Activated CD8-positive, alpha-beta memory T cell treated with anti-CD3 and anti-CD28 coated beads, Interleukin-2, amount 10 ng/mL, durations not matched to agents 7 days and 5 days (primary cell): ENCODE data around the gene CBX2. TPM values are rescaled to one million over a fixed set of nuclear protein-coding genes. Genes with fewer than 3 reads are reported as not detected.
"Not testable (repeated sequence)": the region's sequence is repeated elsewhere in the genome, so short reads cannot be mapped to it uniquely, and the experiment has no call there.

ENCODE experiments used
- ATAC-seq: fragments of 150-1000 bp; cut with Tn5 transposase; one replicate; pipeline ENCODE4 v1.10.0; 2021; ENCODE audit warnings: moderate library complexity
- CTCF ChIA-PET: fragments of 350-600 bp; sonication (Branson Sonifier 250); formaldehyde crosslinking; loops from one replicate; lab custom pipeline; 2021; ENCODE audit warnings: antibody characterized with exemption; lab: Charles Lee
- DNase-seq: peaks from one replicate; pipeline ENCODE4 v3.0.0-alpha.2; 2020
- H3K27ac Mint-ChIP-seq: one replicate; pipeline ENCODE4 v1.8.0; 2021; ENCODE audit warnings: mild to moderate bottlenecking, mixed read lengths
- H3K27me3 Mint-ChIP-seq: one replicate; pipeline ENCODE4 v1.8.0; 2021; ENCODE audit warnings: mixed read lengths
- H3K36me3 Mint-ChIP-seq: one replicate; pipeline ENCODE4 v1.8.0; 2021; ENCODE audit warnings: mild to moderate bottlenecking, mixed read lengths
- H3K4me1 Mint-ChIP-seq: one replicate; pipeline ENCODE4 v1.8.0; 2021; ENCODE audit warnings: mixed read lengths
- H3K4me3 Mint-ChIP-seq: one replicate; pipeline ENCODE4 v1.8.0; 2021; ENCODE audit warnings: mild to moderate bottlenecking, moderate library complexity, mixed read lengths
- H3K9me3 Mint-ChIP-seq: one replicate; pipeline ENCODE4 v1.8.0; 2022; ENCODE audit warnings: low read depth, mixed read lengths
- total RNA-seq, 2 experiments: library from RNA; stranded (reverse); gene quantifications; one replicate each; pipeline ENCODE4 v1.2.3, GENCODE V29; 2021

The CBX2 gene
- total RNA-seq, 2 experiments from 2014 or later, result 5.3 to 6.8 TPM

GRCh38 chr17:79747508-79748294, 30.2 kb upstream of the CBX2 start:
- H3K27ac Mint-ChIP-seq, result no peak overlapping the region
- H3K4me3 Mint-ChIP-seq, result no peak overlapping the region

GRCh38 chr17:79748295-79749099, 29.5 kb upstream of the CBX2 start:
- H3K36me3 Mint-ChIP-seq, result no peaks in the 10 kb centered on the region
- H3K4me1 Mint-ChIP-seq, result peaks cover 5% of the 10 kb centered on the region
- no peak overlapping the region for H3K4me3 Mint-ChIP-seq
- no peaks in the 10 kb centered on the region for H3K9me3 Mint-ChIP-seq
- H3K27ac Mint-ChIP-seq, result no peak overlapping the region
- peaks cover 60% of the 10 kb centered on the region for H3K27me3 Mint-ChIP-seq
- ATAC-seq (no peak), DNase-seq (no peak)
- CTCF ChIA-PET, result no interaction called here

More at GRCh38 chr17:79747508-79748294, 30.2 kb upstream of the CBX2 start:
- DNase-seq (no peak), ATAC-seq (no peak)
- Mint-ChIP-seq H3K27me3 (peaks cover 59% of the 10 kb centered on the region), H3K9me3 (no peaks in the 10 kb centered on the region), H3K4me1 (peaks cover 5% of the 10 kb centered on the region), H3K36me3 (no peaks in the 10 kb centered on the region)
- CTCF ChIA-PET, result interaction anchor here (2.1 to 2.2 kb wide), 2 partner anchors 15 to 49 kb away, joined by 8 to 9 read pairs; partner anchors contain the start of gene CBX8

GRCh38 chr17:79749156-79749815, 28.7 kb upstream of the CBX2 start:
- CTCF ChIA-PET, result interaction anchor here (1.1 to 1.2 kb wide), 2 partner anchors 81 to 87 kb away, joined by 3 read pairs; no protein-coding TSS in a partner anchor
- DNase-seq, result no peak
- no peak overlapping the region for H3K27ac Mint-ChIP-seq
- H3K4me3 Mint-ChIP-seq, result no peak overlapping the region
- peaks cover 60% of the 10 kb centered on the region for H3K27me3 Mint-ChIP-seq
- no peaks in the 10 kb centered on the region for H3K9me3 Mint-ChIP-seq
- no peaks in the 10 kb centered on the region for H3K36me3 Mint-ChIP-seq
- H3K4me1 Mint-ChIP-seq, result peaks cover 5% of the 10 kb centered on the region
- no peak for ATAC-seq

- H3K9me3 Mint-ChIP-seq, result no peaks in the 10 kb centered on the region
- DNase-seq (no peak), ATAC-seq (no peak)
- peaks cover 59% of the 10 kb centered on the region for H3K27me3 Mint-ChIP-seq
- H3K27ac Mint-ChIP-seq, result no peak overlapping the region
- no peak overlapping the region for H3K4me3 Mint-ChIP-seq
- no peaks in the 10 kb centered on the region for H3K36me3 Mint-ChIP-seq
- peaks cover 5% of the 10 kb centered on the region for H3K4me1 Mint-ChIP-seq
- CTCF ChIA-PET, result interaction anchor here (1.1 to 1.2 kb wide), 2 partner anchors 81 to 86 kb away, joined by 3 read pairs; no protein-coding TSS in a partner anchor
Observed at GRCh38 chr17:79749958-79750357, 28.0 kb upstream of the CBX2 start.

- CTCF ChIA-PET, result interaction anchor here (1.5 kb wide), 1 partner anchor 9 kb away, joined by 6 read pairs; no protein-coding TSS in a partner anchor
- H3K36me3 Mint-ChIP-seq, result no peaks in the 10 kb centered on the region
- no peaks in the 10 kb centered on the region for H3K9me3 Mint-ChIP-seq
- peaks cover 54% of the 10 kb centered on the region for H3K27me3 Mint-ChIP-seq
- H3K4me1 Mint-ChIP-seq, result peaks cover 2% of the 10 kb centered on the region
- no peak for ATAC-seq
- no peak overlapping the region for H3K27ac Mint-ChIP-seq
- DNase-seq, result no peak
- no peak overlapping the region for H3K4me3 Mint-ChIP-seq
Observed at GRCh38 chr17:79750650-79751545, 27.1 kb upstream of the CBX2 start.

- no peak for ATAC-seq
- Mint-ChIP-seq H3K9me3 (no peaks in the 10 kb centered on the region), H3K27me3 (peaks cover 43% of the 10 kb centered on the region), H3K4me3 (no peak overlapping the region), H3K27ac (no peak overlapping the region), H3K36me3 (no peaks in the 10 kb centered on the region), H3K4me1 (no peaks in the 10 kb centered on the region)
- no peak for DNase-seq
- CTCF ChIA-PET, result interaction anchor here (1.2 to 1.5 kb wide), 2 partner anchors 10 kb away, joined by 4 to 6 read pairs; no protein-coding TSS in a partner anchor
Observed at GRCh38 chr17:79752175-79752574, 25.8 kb upstream of the CBX2 start.

GRCh38 chr17:79754370-79754769, 23.6 kb upstream of the CBX2 start:
- Mint-ChIP-seq H3K27me3 (peaks cover 34% of the 10 kb centered on the region), H3K4me3 (no peak overlapping the region), H3K36me3 (no peaks in the 10 kb centered on the region), H3K9me3 (no peaks in the 10 kb centered on the region), H3K4me1 (no peaks in the 10 kb centered on the region), H3K27ac (no peak overlapping the region)
- DNase-seq (no peak), ATAC-seq (no peak)
- CTCF ChIA-PET, result no interaction called here

GRCh38 chr17:79754903-79755302, 23.0 kb upstream of the CBX2 start:
- H3K4me1 Mint-ChIP-seq, H3K4me3 Mint-ChIP-seq, ATAC-seq, CTCF ChIA-PET, DNase-seq, H3K27ac Mint-ChIP-seq, H3K9me3 Mint-ChIP-seq, H3K36me3 Mint-ChIP-seq: not testable (repeated sequence)
- H3K27me3 Mint-ChIP-seq, result peaks cover 28% of the 10 kb centered on the region

GRCh38 chr17:79755591-79755990, 22.4 kb upstream of the CBX2 start:
- CTCF ChIA-PET, result no interaction called here
- Mint-ChIP-seq H3K4me3 (no peak overlapping the region), H3K27ac (no peak overlapping the region), H3K9me3 (no peaks in the 10 kb centered on the region), H3K27me3 (peaks cover 26% of the 10 kb centered on the region), H3K4me1 (peaks cover 1% of the 10 kb centered on the region), H3K36me3 (no peaks in the 10 kb centered on the region)
- ATAC-seq (no peak), DNase-seq (no peak)

GRCh38 chr17:79757140-79757745, 20.7 kb upstream of the CBX2 start:
- Mint-ChIP-seq H3K4me1 (peaks cover 1% of the 10 kb centered on the region), H3K9me3 (no peaks in the 10 kb centered on the region), H3K36me3 (no peaks in the 10 kb centered on the region), H3K4me3 (no peak overlapping the region), H3K27ac (no peak overlapping the region), H3K27me3 (peaks cover 9% of the 10 kb centered on the region)
- CTCF ChIA-PET, result interaction anchor here (1.6 to 3.3 kb wide), 2 partner anchors 11 to 14 kb away, joined by 5 to 11 read pairs; no protein-coding TSS in a partner anchor
- no peak for DNase-seq
- ATAC-seq, result no peak

- H3K4me3 Mint-ChIP-seq, result no peak overlapping the region
Observed at GRCh38 chr17:79758271-79758670, 19.7 kb upstream of the CBX2 start.

More at GRCh38 chr17:79758271-79758670, 19.7 kb upstream of the CBX2 start:
- Mint-ChIP-seq H3K27me3 (peaks cover 7% of the 10 kb centered on the region), H3K27ac (no peak overlapping the region), H3K36me3 (no peaks in the 10 kb centered on the region), H3K9me3 (no peaks in the 10 kb centered on the region), H3K4me1 (peaks cover 1% of the 10 kb centered on the region)
- ATAC-seq (no peak), DNase-seq (no peak)
- CTCF ChIA-PET, result interaction anchor here (3.3 kb wide), 1 partner anchor 13 kb away, joined by 11 read pairs; no protein-coding TSS in a partner anchor
